ENCODE results near the gene DSCAM.
"Not testable (repeated sequence)": the region's sequence is repeated elsewhere in the genome, so short reads cannot be mapped to it uniquely, and the experiment has no call there.

The DSCAM gene

GRCh38 chr21:40447016-40447415, 399.9 kb downstream of the DSCAM start:
- DNase-seq: no peak

- DNase-seq: no peak
These were observed 401.5 kb downstream of the DSCAM start for GRCh38 chr21:40445349-40445921.

GRCh38 chr21:40439581-40439980, 407.4 kb downstream of the DSCAM start:
- not testable (repeated sequence) for DNase-seq

- DNase-seq: no peak
These were observed 408.3 kb downstream of the DSCAM start for GRCh38 chr21:40438616-40439015.

- DNase-seq: no peak
These were observed 410.7 kb downstream of the DSCAM start for GRCh38 chr21:40436261-40436660.

- no peak for DNase-seq
These were observed 413.4 kb downstream of the DSCAM start for GRCh38 chr21:40433538-40433937.

- DNase-seq: no peak
These were observed 421.0 kb downstream of the DSCAM start for GRCh38 chr21:40425981-40426380.

- no peak for DNase-seq
These were observed 423.9 kb downstream of the DSCAM start for GRCh38 chr21:40422896-40423635.

GRCh38 chr21:40421121-40421520, 425.8 kb downstream of the DSCAM start:
- DNase-seq: no peak

GRCh38 chr21:40416572-40416971, 430.4 kb downstream of the DSCAM start:
- DNase-seq: no peak

- no peak for DNase-seq
These were observed 438.4 kb downstream of the DSCAM start for GRCh38 chr21:40408561-40408960.

GRCh38 chr21:40404396-40404800, 442.6 kb downstream of the DSCAM start:
- DNase-seq: no peak

GRCh38 chr21:40402884-40403582, 443.9 kb downstream of the DSCAM start:
- DNase-seq: no peak

GRCh38 chr21:40395732-40396131, 451.2 kb downstream of the DSCAM start:
- DNase-seq: no peak

GRCh38 chr21:40393066-40393465, 453.9 kb downstream of the DSCAM start:
- DNase-seq: no peak

GRCh38 chr21:40388046-40388445, 458.9 kb downstream of the DSCAM start:
- DNase-seq: no peak

GRCh38 chr21:40386981-40387747, 459.8 kb downstream of the DSCAM start:
- DNase-seq: no peak

GRCh38 chr21:40386294-40386911, 460.6 kb downstream of the DSCAM start:
- DNase-seq: peak; percentile 30

GRCh38 chr21:40385883-40386282, 461.1 kb downstream of the DSCAM start:
- DNase-seq: no peak

- DNase-seq: no peak
These were observed 463.0 kb downstream of the DSCAM start for GRCh38 chr21:40383951-40384350.

- no peak for DNase-seq
These were observed 465.8 kb downstream of the DSCAM start for GRCh38 chr21:40381111-40381510.
